SJSA1 (cell line): Measurements from ENCODE around the gene AP1B1. TPM values are rescaled to one million over a fixed set of nuclear protein-coding genes. Genes with fewer than 3 reads are reported as not detected.
"Not testable (repeated sequence)": the region's sequence is repeated elsewhere in the genome, so short reads cannot be mapped to it uniquely, and the experiment has no call there.

Experiments
- DNase-seq, 2 experiments: peaks; one replicate each; pipeline ENCODE4 v3.0.0-alpha.2; 2015 to 2020; ENCODE audit warnings: low spot score in 2 of 2, low read depth in 1 of 2
- H3K27ac ChIP-seq: fragments of 250-450 bp; sonication (Bioruptor Pico); 2 replicates; pipeline ENCODE4 v1.5.1; 2020; ENCODE audit warnings: mild to moderate bottlenecking, moderate library complexity
- H3K27me3 ChIP-seq: fragments of 250-450 bp; sonication (Bioruptor Pico); replicated peaks from 2 replicates; pipeline ENCODE4 v1.5.1; 2020; ENCODE audit warnings: mild to moderate bottlenecking, moderate library complexity
- H3K36me3 ChIP-seq: fragments of 250-450 bp; sonication (Bioruptor Pico); 2 replicates; pipeline ENCODE4 v1.5.1; 2020; ENCODE audit warnings: mild to moderate bottlenecking
- H3K4me1 ChIP-seq: fragments of 250-450 bp; sonication (Bioruptor Pico); replicated peaks from 2 replicates; pipeline ENCODE4 v1.6.1; 2021; ENCODE audit warnings: mild to moderate bottlenecking
- H3K4me3 ChIP-seq: fragments of 250-450 bp; sonication (Bioruptor Pico); 2 replicates; pipeline ENCODE4 v1.5.1; 2020; ENCODE audit warnings: mild to moderate bottlenecking
- H3K9me3 ChIP-seq: fragments of 250-450 bp; sonication (Bioruptor Pico); replicated peaks from 2 replicates; pipeline ENCODE4 v1.5.1; 2020; ENCODE audit warnings: mild to moderate bottlenecking
- total RNA-seq: library from RNA; depleted of rRNA; stranded (reverse); fragments of >200 nt; shearing (Covaris generic); gene quantifications from 2 replicates; pipeline ENCODE4 v1.2.3, GENCODE V29; 2014

Gene AP1B1
- total RNA-seq, 1 experiment from 2014 or later = 70.2 TPM

DNA sequence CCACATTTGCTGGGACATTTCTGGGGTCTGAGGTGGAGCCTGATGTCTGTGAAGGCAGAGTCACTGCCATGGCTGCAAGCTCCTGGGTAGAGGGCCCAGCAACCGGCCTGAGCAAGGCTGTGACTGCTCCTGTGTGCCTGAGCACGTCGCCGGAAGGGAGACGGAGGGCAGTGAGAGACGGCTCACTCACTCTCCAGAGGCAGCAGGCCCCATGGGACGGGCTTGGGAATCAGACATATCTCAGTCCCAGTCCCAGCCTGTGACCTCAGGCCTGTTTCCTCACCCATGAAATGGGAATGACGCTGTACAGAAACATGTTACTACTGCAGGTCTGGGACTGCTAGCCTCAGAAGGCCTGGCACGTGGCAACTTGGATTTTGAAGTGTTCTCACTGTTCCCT, 36.5 kb downstream of the AP1B1 start:
- Histone ChIP-seq H3K27me3 (no peaks in the 10 kb centered on the region), H3K36me3 (peaks cover 79% of the 10 kb centered on the region), H3K4me3 (no peak overlapping the region), H3K4me1 (no peaks in the 10 kb centered on the region), H3K27ac (no peak overlapping the region), H3K9me3 (no peaks in the 10 kb centered on the region)
- no peak for DNase-seq

- DNase-seq = no peak
- H3K27me3 ChIP-seq = no peaks in the 10 kb centered on the region
- no peaks in the 10 kb centered on the region for H3K9me3 ChIP-seq
- no peak overlapping the region for H3K4me3 ChIP-seq
- peaks cover 87% of the 10 kb centered on the region for H3K36me3 ChIP-seq
- no peaks in the 10 kb centered on the region; the same call in 1 of the 2 replicates for H3K4me1 ChIP-seq
- no peak overlapping the region for H3K27ac ChIP-seq
Measured at GRCh38 chr22:29351042-29351441, 37.3 kb downstream of the AP1B1 start.

- H3K4me1 ChIP-seq = peaks cover 9% of the 10 kb centered on the region
- no peaks in the 10 kb centered on the region for H3K27me3 ChIP-seq
- no peak overlapping the region for H3K27ac ChIP-seq
- no peaks in the 10 kb centered on the region for H3K9me3 ChIP-seq
- peak in 1 of 2 experiments; percentile 42 for DNase-seq
- peaks cover 82% of the 10 kb centered on the region for H3K36me3 ChIP-seq
- no peak overlapping the region for H3K4me3 ChIP-seq
Measured at GRCh38 chr22:29348956-29349355, 39.4 kb downstream of the AP1B1 start.

DNA sequence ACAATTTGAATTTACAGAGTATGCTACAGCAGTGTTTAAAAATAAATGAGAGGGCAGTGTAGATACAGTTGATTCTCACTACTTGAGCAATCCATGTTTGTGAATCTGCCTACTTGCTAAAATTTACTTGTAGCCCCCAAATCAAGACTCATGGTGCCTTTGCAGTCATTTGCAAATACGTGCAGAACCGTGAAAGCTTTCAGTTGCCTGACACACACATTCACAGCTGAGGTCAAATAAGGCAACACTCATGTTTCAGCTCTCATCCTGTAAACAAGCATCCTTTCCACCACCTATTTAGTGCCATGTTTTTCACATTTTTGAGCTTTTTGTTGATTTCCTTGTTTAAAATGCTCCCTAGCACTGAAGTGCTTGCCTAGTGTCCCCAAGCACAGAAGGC, 40.3 kb downstream of the AP1B1 start:
- H3K27ac ChIP-seq = no peak overlapping the region
- peaks cover 16% of the 10 kb centered on the region for H3K4me1 ChIP-seq
- no peak overlapping the region for H3K4me3 ChIP-seq
- H3K9me3 ChIP-seq = no peaks in the 10 kb centered on the region
- peaks cover 82% of the 10 kb centered on the region for H3K36me3 ChIP-seq
- no peaks in the 10 kb centered on the region for H3K27me3 ChIP-seq
- no peak for DNase-seq

- DNase-seq = no peak
- H3K36me3 ChIP-seq = peaks cover 84% of the 10 kb centered on the region
Measured at GRCh38 chr22:29346659-29347058, 41.7 kb downstream of the AP1B1 start.

DNA sequence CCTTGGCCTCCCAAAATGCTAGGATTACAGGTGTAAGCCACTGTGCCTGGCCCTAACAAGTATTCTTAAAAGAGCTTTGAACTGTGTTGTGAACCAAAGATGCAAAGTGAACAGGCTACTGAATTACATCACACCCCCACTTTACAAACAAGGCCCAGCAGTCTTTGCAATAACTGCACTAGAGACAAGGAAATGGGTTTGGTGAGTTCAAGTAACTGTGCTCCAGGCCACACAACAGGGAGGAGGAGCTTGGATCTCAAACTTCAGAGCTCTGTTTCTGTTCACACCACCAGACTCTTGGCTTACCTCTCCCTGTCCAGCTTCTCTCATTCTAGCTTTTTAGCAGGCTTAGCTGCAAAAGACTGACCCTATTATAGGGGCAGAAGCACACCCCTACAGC, 42.4 kb downstream of the AP1B1 start:
- peaks cover 84% of the 10 kb centered on the region for H3K36me3 ChIP-seq
- no peak for DNase-seq
- H3K27ac ChIP-seq = no peak overlapping the region
- no peak overlapping the region for H3K4me3 ChIP-seq
- H3K27me3 ChIP-seq = no peaks in the 10 kb centered on the region
- peaks cover 19% of the 10 kb centered on the region for H3K4me1 ChIP-seq
- no peaks in the 10 kb centered on the region for H3K9me3 ChIP-seq

More at GRCh38 chr22:29346659-29347058, 41.7 kb downstream of the AP1B1 start:
- H3K27me3 ChIP-seq = no peaks in the 10 kb centered on the region
- peaks cover 19% of the 10 kb centered on the region for H3K4me1 ChIP-seq
- H3K27ac ChIP-seq = no peak overlapping the region
- no peak overlapping the region for H3K4me3 ChIP-seq
- H3K9me3 ChIP-seq = no peaks in the 10 kb centered on the region

GRCh38 chr22:29344889-29345288, 43.5 kb downstream of the AP1B1 start:
- Histone ChIP-seq H3K4me1 (peaks cover 19% of the 10 kb centered on the region), H3K36me3 (peaks cover 84% of the 10 kb centered on the region)
- H3K4me3 ChIP-seq, H3K27me3 ChIP-seq, DNase-seq, H3K9me3 ChIP-seq, H3K27ac ChIP-seq: not testable (repeated sequence)

DNA sequence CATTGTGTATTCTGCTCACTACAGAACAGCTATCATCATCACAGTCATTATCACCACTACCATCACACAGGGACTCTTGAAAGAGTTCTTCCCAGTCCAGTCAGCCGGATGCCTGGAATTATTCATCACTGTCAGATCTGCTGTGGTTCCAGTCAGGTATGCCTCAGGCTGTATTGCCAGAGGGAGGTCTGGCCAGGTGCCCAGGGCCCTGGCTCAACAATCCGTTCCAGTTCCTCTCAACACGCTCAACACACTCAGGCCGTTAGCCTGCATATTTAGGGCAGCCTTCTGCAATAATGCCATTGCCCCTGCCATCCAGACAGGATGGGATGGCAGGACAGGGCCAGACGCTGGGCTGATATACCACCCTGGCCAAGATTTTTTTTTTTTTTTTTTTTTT, 44.2 kb downstream of the AP1B1 start:
- H3K36me3 ChIP-seq = peaks cover 87% of the 10 kb centered on the region
- peak; percentile 64 to 77 for DNase-seq
- no peaks in the 10 kb centered on the region for H3K9me3 ChIP-seq
- no peak overlapping the region for H3K4me3 ChIP-seq
- H3K27ac ChIP-seq = no peak overlapping the region
- H3K4me1 ChIP-seq = peaks cover 19% of the 10 kb centered on the region
- H3K27me3 ChIP-seq = no peaks in the 10 kb centered on the region

DNA sequence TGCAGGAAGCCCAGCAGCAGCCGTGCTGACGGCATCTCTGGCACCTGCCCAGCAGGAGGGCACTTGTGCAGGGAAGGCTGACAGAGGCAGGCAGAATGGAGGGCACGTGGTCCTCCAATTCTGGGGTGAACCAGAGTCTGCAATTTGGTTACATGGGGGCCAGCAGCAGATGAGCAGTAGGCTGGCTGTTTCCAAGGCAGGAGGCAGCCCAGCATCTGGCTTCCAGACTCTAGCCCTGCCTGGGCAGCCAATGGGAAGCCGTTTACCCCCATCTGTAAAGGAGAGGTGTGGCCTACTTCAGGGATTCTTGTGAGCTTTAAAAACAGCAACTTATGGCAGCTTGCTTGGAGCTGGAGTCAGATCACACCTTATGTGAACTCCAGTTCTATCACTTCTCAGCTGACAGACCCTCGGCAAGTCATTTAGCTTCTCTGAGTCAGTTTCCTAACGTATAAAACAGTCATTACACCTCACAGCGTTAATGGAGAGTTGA, 45.0 kb downstream of the AP1B1 start:
- Histone ChIP-seq H3K4me1 (peaks cover 19% of the 10 kb centered on the region), H3K9me3 (no peaks in the 10 kb centered on the region), H3K27ac (no peak overlapping the region), H3K27me3 (no peaks in the 10 kb centered on the region), H3K4me3 (no peak overlapping the region), H3K36me3 (peaks cover 87% of the 10 kb centered on the region)
- DNase-seq = peak in 1 of 2 experiments; percentile 37

DNA sequence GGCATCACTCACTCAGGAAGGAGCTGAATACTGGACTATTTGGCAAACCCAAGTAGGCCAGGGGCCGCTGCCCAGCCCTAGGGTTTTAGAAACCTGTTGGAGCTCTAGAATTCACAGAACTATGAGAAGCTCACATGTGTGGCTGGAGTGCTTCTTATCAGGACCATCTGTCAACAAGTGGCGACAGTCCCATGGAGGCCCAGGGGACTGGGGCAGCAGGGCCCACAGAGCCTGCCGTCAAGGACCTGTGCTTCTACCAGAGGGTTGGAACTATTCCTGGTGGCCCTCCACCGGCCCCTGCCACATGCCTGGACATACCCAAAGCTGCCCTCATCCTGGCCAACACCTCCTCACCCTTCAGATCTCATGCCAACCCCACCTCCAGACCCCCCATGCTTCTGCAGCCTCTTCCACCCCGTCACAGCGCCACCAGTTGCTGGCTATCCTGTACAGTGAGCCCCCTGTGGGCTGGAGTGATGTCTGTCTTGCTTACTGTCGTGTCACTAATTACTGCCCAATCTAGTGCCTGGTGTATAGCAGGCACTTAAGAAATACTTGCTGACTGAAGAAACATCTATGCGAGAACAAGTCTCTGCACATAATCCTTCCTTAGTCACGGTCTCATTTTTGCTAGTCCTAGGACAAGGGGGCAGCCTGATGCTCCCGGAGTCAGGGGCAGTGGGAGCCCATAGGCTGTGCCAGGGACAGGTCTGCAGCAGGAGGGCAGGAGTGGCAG, 45.6 kb downstream of the AP1B1 start:
- H3K36me3 ChIP-seq = peaks cover 87% of the 10 kb centered on the region
- no peak overlapping the region for H3K4me3 ChIP-seq
- no peaks in the 10 kb centered on the region for H3K9me3 ChIP-seq
- peaks cover 19% of the 10 kb centered on the region for H3K4me1 ChIP-seq
- H3K27me3 ChIP-seq = no peaks in the 10 kb centered on the region
- H3K27ac ChIP-seq = no peak overlapping the region
- peak in 1 of 2 experiments; percentile 39 for DNase-seq

GRCh38 chr22:29342177-29342576, 46.2 kb downstream of the AP1B1 start:
- H3K27me3 ChIP-seq = no peaks in the 10 kb centered on the region
- H3K27ac ChIP-seq = no peak overlapping the region
- DNase-seq = peak in 1 of 2 experiments; percentile 38
- H3K4me1 ChIP-seq = peaks cover 19% of the 10 kb centered on the region
- H3K9me3 ChIP-seq = no peaks in the 10 kb centered on the region
- peaks cover 87% of the 10 kb centered on the region for H3K36me3 ChIP-seq
- no peak overlapping the region for H3K4me3 ChIP-seq

DNA sequence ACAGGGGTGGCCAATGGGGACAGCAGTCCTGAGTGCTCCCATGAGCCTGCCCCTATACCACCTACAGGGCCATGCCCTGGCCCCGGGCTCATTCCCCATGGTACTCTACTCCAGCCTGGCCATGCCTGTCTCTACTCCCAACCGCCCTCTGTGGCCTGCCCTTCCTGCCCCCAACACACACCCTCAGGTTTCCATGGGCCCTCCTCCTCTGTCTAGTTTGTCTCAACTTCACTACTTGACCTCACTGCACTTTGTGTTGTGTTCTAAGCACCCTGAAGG, 46.6 kb downstream of the AP1B1 start:
- DNase-seq = peak in 1 of 2 experiments; percentile 27
- Histone ChIP-seq H3K27me3 (no peaks in the 10 kb centered on the region), H3K36me3 (peaks cover 84% of the 10 kb centered on the region)

GRCh38 chr22:29341056-29341848, 47.1 kb downstream of the AP1B1 start:
- peaks cover 81% of the 10 kb centered on the region for H3K36me3 ChIP-seq
- no peak overlapping the region for H3K4me3 ChIP-seq
- H3K9me3 ChIP-seq = no peaks in the 10 kb centered on the region
- no peaks in the 10 kb centered on the region for H3K27me3 ChIP-seq
- no peak overlapping the region for H3K27ac ChIP-seq
- peaks cover 19% of the 10 kb centered on the region for H3K4me1 ChIP-seq
- peak in 1 of 2 experiments; percentile 39 for DNase-seq

More for the DNA sequence above, 46.6 kb downstream of the AP1B1 start:
- H3K4me1 ChIP-seq = peaks cover 19% of the 10 kb centered on the region
- no peak overlapping the region for H3K27ac ChIP-seq
- no peaks in the 10 kb centered on the region for H3K9me3 ChIP-seq
- H3K4me3 ChIP-seq = no peak overlapping the region

DNA sequence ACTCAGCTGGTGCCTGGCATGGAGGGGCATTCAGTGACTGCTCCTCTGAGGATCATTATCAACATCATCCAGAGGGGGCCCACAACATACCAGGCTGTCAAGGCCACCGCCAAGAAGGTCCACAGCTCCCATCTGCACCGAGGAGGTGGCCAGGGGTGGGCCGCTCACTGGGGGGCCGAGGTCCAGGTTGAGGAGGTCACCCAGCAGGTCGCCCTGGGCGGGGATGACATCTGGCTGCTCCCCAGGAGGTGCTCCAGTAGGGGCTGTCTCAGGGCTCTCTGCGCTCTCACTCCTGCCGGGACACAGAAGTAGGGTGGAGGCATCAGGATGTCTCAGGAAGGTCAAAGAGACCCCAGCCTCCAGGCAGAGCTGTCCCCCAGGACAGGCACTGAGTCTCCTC, 47.8 kb downstream of the AP1B1 start:
- no peak overlapping the region for H3K27ac ChIP-seq
- H3K9me3 ChIP-seq = no peaks in the 10 kb centered on the region
- no peaks in the 10 kb centered on the region for H3K27me3 ChIP-seq
- DNase-seq = peak in 1 of 2 experiments; percentile 40
- no peak overlapping the region for H3K4me3 ChIP-seq
- H3K36me3 ChIP-seq = peaks cover 81% of the 10 kb centered on the region
- peaks cover 19% of the 10 kb centered on the region for H3K4me1 ChIP-seq
